HepG2 (cell line): Measurements from ENCODE around the gene SIVA1. TPM values are rescaled to one million over a fixed set of nuclear protein-coding genes. Genes with fewer than 3 reads are reported as not detected.

ENCODE experiments used
- ATF7 ChIP-seq, 2 experiments: fragments of 450-650 bp in 1 of 2; sonication (generic) in 1 of 2; formaldehyde crosslinking in 1 of 2; IDR thresholded peaks; 2 replicates each; pipeline versions ENCODE4 v1.4.0 to v1.6.1; 2016 to 2020; ENCODE audit warnings: antibody characterized with exemption in 1 of 2, mild to moderate bottlenecking in 1 of 2, missing genetic modification reagents in 1 of 2
- FOXA1 ChIP-seq, 2 experiments: fragments of 450-650 bp in 1 of 2; sonication (generic) in 1 of 2; formaldehyde crosslinking in 1 of 2; IDR thresholded peaks; 2 replicates each; pipeline versions ENCODE4 v1.4.0 to v1.6.1; 2016 to 2020; ENCODE audit warnings: missing genetic modification reagents in 1 of 2
- HMG20B ChIP-seq: conservative IDR thresholded peaks from 2 replicates; pipeline ENCODE4 v1.6.1; 2016; ENCODE audit warnings: missing genetic modification reagents, missing compliant biosample characterization
- KAT8 ChIP-seq: IDR thresholded peaks from 2 replicates; pipeline ENCODE4 v1.6.1; 2016; ENCODE audit warnings: missing genetic modification reagents, missing compliant biosample characterization
- KMT2A ChIP-seq: sonication (generic); formaldehyde crosslinking; IDR thresholded peaks from 2 replicates; pipeline ENCODE4 v1.4.0; 2020; ENCODE audit warnings: missing genetic modification reagents
- MAFG ChIP-seq: sonication (generic); formaldehyde crosslinking; IDR thresholded peaks from 2 replicates; pipeline ENCODE4 v1.5.1; 2020; ENCODE audit warnings: mild to moderate bottlenecking, missing genetic modification reagents
- MIER3 ChIP-seq: IDR thresholded peaks from 2 replicates; pipeline ENCODE4 v1.6.1; 2016; ENCODE audit warnings: missing compliant biosample characterization, borderline replicate concordance
- MLLT10 ChIP-seq: sonication (generic); formaldehyde crosslinking; IDR thresholded peaks from 2 replicates; pipeline ENCODE4 v1.4.0; 2020; ENCODE audit warnings: missing genetic modification reagents
- MTF2 ChIP-seq: sonication (generic); formaldehyde crosslinking; IDR thresholded peaks from 2 replicates; pipeline ENCODE4 v1.5.0; 2020; ENCODE audit warnings: missing genetic modification reagents, borderline replicate concordance
- NCOR1 ChIP-seq: fragments of 200-600 bp; sonication (generic); IDR thresholded peaks from 2 replicates; pipeline ENCODE4 v1.7.0; 2017; ENCODE audit warnings: antibody characterized with exemption, low read length, borderline replicate concordance
- RARA ChIP-seq: IDR thresholded peaks from 2 replicates; pipeline ENCODE4 v1.6.1; 2016; ENCODE audit warnings: missing genetic modification reagents, missing compliant biosample characterization
- SMC3 ChIP-seq: IDR thresholded peaks from 2 replicates; pipeline ENCODE4 v1.6.1; 2011; ENCODE audit warnings: low read length, improper control_type of control experiment
- SSRP1 ChIP-seq: IDR thresholded peaks from 2 replicates; pipeline ENCODE4 v1.6.1; 2016; ENCODE audit warnings: control low read depth
- THAP7 ChIP-seq: sonication (generic); formaldehyde crosslinking; IDR thresholded peaks from 2 replicates; pipeline ENCODE4 v1.8.1; 2023; ENCODE audit warnings: mild to moderate bottlenecking, missing genetic modification reagents
- ZBTB38 ChIP-seq: sonication (generic); formaldehyde crosslinking; IDR thresholded peaks from 2 replicates; pipeline ENCODE4 v1.5.1; 2020; ENCODE audit warnings: mild to moderate bottlenecking, missing genetic modification reagents
- ZEB1 ChIP-seq: IDR thresholded peaks from 2 replicates; pipeline ENCODE4 v1.6.1; 2012; ENCODE audit warnings: mild to moderate bottlenecking, low read depth, inconsistent platforms; ENCODE audit not compliant: insufficient replicate concordance
- ZGPAT ChIP-seq: IDR thresholded peaks from 2 replicates; pipeline ENCODE4 v1.6.1; 2016; ENCODE audit warnings: mild to moderate bottlenecking
- ZNF160 ChIP-seq: sonication (generic); formaldehyde crosslinking; IDR thresholded peaks from 2 replicates; pipeline ENCODE4 v1.8.0; 2022; ENCODE audit warnings: mild to moderate bottlenecking, inconsistent platforms, missing genetic modification reagents
- ZNF260 ChIP-seq: sonication (generic); formaldehyde crosslinking; IDR thresholded peaks from 2 replicates; pipeline ENCODE4 v1.4.0; 2020; ENCODE audit warnings: missing genetic modification reagents, low read depth, mild to moderate bottlenecking, borderline replicate concordance
- ZNF431 ChIP-seq: sonication (generic); formaldehyde crosslinking; IDR thresholded peaks from 2 replicates; pipeline ENCODE4 v1.9.0; 2022; ENCODE audit warnings: missing genetic modification reagents, low read depth, mild to moderate bottlenecking, borderline replicate concordance
- ZNF609 ChIP-seq: sonication (generic); formaldehyde crosslinking; IDR thresholded peaks from 2 replicates; pipeline ENCODE4 v1.4.0; 2020; ENCODE audit warnings: mild to moderate bottlenecking, missing genetic modification reagents, borderline replicate concordance
- ZNF788 ChIP-seq: sonication (generic); formaldehyde crosslinking; IDR thresholded peaks from 2 replicates; pipeline ENCODE4 v1.5.0; 2020; ENCODE audit warnings: mild to moderate bottlenecking, missing genetic modification reagents, borderline replicate concordance
- ZSCAN20 ChIP-seq: sonication (generic); formaldehyde crosslinking; IDR thresholded peaks from 2 replicates; pipeline ENCODE4 v1.4.0; 2020; ENCODE audit warnings: missing genetic modification reagents, mild to moderate bottlenecking, borderline replicate concordance
- polyA plus RNA-seq, 8 experiments: library from polyadenylated mRNA; depleted of rRNA in 3 of 8; stranded (reverse) in 7 of 8; unstranded in 1 of 8; fragments of >200 nt; fragmentation: Illumina TruSeq in 4 of 8; extraction: Trizol in 4 of 8; gene quantifications; 2 replicates each; pipeline versions ENCODE4 v1.2.1 to v1.2.3, GENCODE V29; 2011 to 2016; ENCODE audit warnings: low read depth in 4 of 8, missing spikeins in 1 of 8, mixed read lengths in 1 of 8; ENCODE audit not compliant: insufficient read depth in 1 of 8
- total RNA-seq, 5 experiments: library from RNA; depleted of rRNA; stranded (reverse); fragments of >200 nt; fragmentation: Illumina TruSeq; extraction: Trizol; gene quantifications; 2 replicates each; pipeline ENCODE4 v1.2.3, GENCODE V29; 2016; ENCODE audit warnings: low read depth in 1 of 5

SIVA1 gene
- total and polyA plus RNA-seq, 2 of the 13 experiments (the other 11 are each of a cell fraction or from before 2014, with no cell fraction given) = 123 to 186 TPM

GRCh38 chr14:104766863-104767633 is 14.1 kb downstream of the SIVA1 start (continued):
- TF ChIP-seq ZNF609 (no peak; the same call in 1 of the 2 replicates), FOXA1 (IDR thresholded peaks at IDR 0.05) (no peak), FOXA1 (CRISPR knock-in tag; IDR thresholded peaks at IDR 0.05) (peak; percentile 40; the same call in 1 of the 2 replicates), ZSCAN20 (CRISPR knock-in tag) (no peak), THAP7 (CRISPR knock-in tag) (no peak), SSRP1 (peak; percentile 63; the same call in 1 of the 2 replicates), KAT8 (peak; percentile 59; the same call in 1 of the 2 replicates), ZGPAT (CRISPR knock-in tag) (peak; percentile 63), KMT2A (CRISPR knock-in tag) (peak; percentile 61; the same call in 1 of the 2 replicates), ATF7 (IDR thresholded peaks at IDR 0.05) (no peak), ATF7 (CRISPR knock-in tag; IDR thresholded peaks at IDR 0.05) (peak; percentile 43; the same call in 1 of the 2 replicates), MLLT10 (CRISPR knock-in tag) (no peak), RARA (CRISPR knock-in tag) (peak; percentile 55), MAFG (CRISPR knock-in tag) (peak; percentile 43; the same call in 1 of the 2 replicates), HMG20B (CRISPR knock-in tag) (0 out of 2 replicates have a peak, but pooled peaks have one; percentile 19), ZEB1 (peak; percentile 19), NCOR1 (peak; percentile 17; the same call in 1 of the 2 replicates), MIER3 (CRISPR knock-in tag) (peak; percentile 51; the same call in 1 of the 2 replicates), SMC3 (peak; percentile 11; the same call in 1 of the 2 replicates), ZBTB38 (0 out of 2 replicates have a peak, but pooled peaks have one; percentile 37), ZNF431 (0 out of 2 replicates have a peak, but pooled peaks have one; percentile 43), ZNF260 (CRISPR knock-in tag) (no peak), ZNF160 (CRISPR knock-in tag) (peak; percentile 12; the same call in 1 of the 2 replicates), MTF2 (CRISPR knock-in tag) (no peak), ZNF788 (CRISPR knock-in tag) (peak; percentile 58; the same call in 1 of the 2 replicates)
